A549 (cell line): ENCODE measurements around the gene TMEM115. TPM values are rescaled to one million over a fixed set of nuclear protein-coding genes. Genes with fewer than 3 reads are reported as not detected.

ENCODE experiments used
- ATAC-seq, 2 experiments: fragments of 200-7000 bp in 1 of 2; fragments of >200 bp in 1 of 2; cut with Nextera tagmentation in 1 of 2; cut with Tn5 transposase in 1 of 2; 3 replicates each; pipeline versions ENCODE4 v1.8.0 to v1.9.1; 2018 to 2020; ENCODE audit warnings: mild to moderate bottlenecking in 1 of 2, moderate library complexity in 1 of 2
- CTCF ChIA-PET: fragments of 300-600 bp; sonication (Branson Sonifier 250); formaldehyde crosslinking; extraction: SDS; loops from one replicate; lab custom pipeline; 2021; ENCODE audit warnings: antibody characterized with exemption, inconsistent platforms; lab: Yijun Ruan, JAX
- POLR2A ChIA-PET: fragments of 350-600 bp; formaldehyde crosslinking; extraction: SDS; loops from one replicate; lab custom pipeline; 2021; ENCODE audit warnings: antibody characterized with exemption, inconsistent platforms; lab: Yijun Ruan, JAX
- DNase-seq, 2 experiments: peaks; one replicate each; pipeline versions ENCODE4 v3.0.0 to v3.0.0-alpha.2; 2011 to 2016; ENCODE audit warnings: low read depth in 1 of 2, low spot score in 1 of 2
- FAIRE-seq: peaks from 2 replicates; lab custom pipeline; 2011; peaks lifted over from hg19 to GRCh38; lab: Jason Lieb, UNC
- H3K27ac ChIP-seq, 2 experiments: fragments of >200 bp; sonication (Bioruptor Twin); formaldehyde crosslinking; 3 replicates each; pipeline ENCODE4 v1.5.1; 2016 to 2017
- H3K4me1 ChIP-seq: fragments of >200 bp; sonication (Bioruptor Twin); formaldehyde crosslinking; 3 replicates; pipeline ENCODE4 v1.6.1; 2016
- H3K4me2 ChIP-seq: fragments of >200 bp; sonication (Bioruptor Twin); formaldehyde crosslinking; 3 replicates; pipeline ENCODE4 v1.6.1; 2016
- H3K4me3 ChIP-seq: fragments of >200 bp; sonication (Bioruptor Twin); formaldehyde crosslinking; 3 replicates; pipeline ENCODE4 v1.5.1; 2016
- H3K9me3 ChIP-seq: fragments of >200 bp; sonication (Bioruptor Twin); formaldehyde crosslinking; 3 replicates; pipeline ENCODE4 v1.6.1; 2016
- ATOH8 ChIP-seq: fragments of 250-450 bp; sonication (Bioruptor Pico); IDR thresholded peaks from 2 replicates; pipeline ENCODE4 v1.5.0; 2020; ENCODE audit warnings: low read depth, mild to moderate bottlenecking, moderate library complexity
- BHLHE40 ChIP-seq: IDR thresholded peaks from 2 replicates; pipeline ENCODE4 v1.6.1; 2012; ENCODE audit warnings: low read depth, low read length, inconsistent platforms
- CBX8 ChIP-seq: fragments of 200-600 bp; sonication (generic); IDR thresholded peaks from 2 replicates; pipeline ENCODE4 v1.6.1; 2016
- CEBPB ChIP-seq, 2 experiments: fragments of >200 bp in 1 of 2; sonication (Bioruptor Twin) in 1 of 2; formaldehyde crosslinking in 1 of 2; IDR thresholded peaks; 2 replicates each; pipeline ENCODE4 v1.6.1; 2012 to 2016
- CHD4 ChIP-seq: fragments of 200-600 bp; sonication (generic); IDR thresholded peaks from 2 replicates; pipeline ENCODE4 v1.6.1; 2016; ENCODE audit warnings: antibody characterized with exemption, mild to moderate bottlenecking, borderline replicate concordance
- EHF ChIP-seq: fragments of 250-450 bp; sonication (Bioruptor Pico); IDR thresholded peaks from 2 replicates; pipeline ENCODE4 v1.5.0; 2020; ENCODE audit warnings: mild to moderate bottlenecking
- ELK1 ChIP-seq: fragments of 150-350 bp; IDR thresholded peaks from 2 replicates; pipeline ENCODE4 v1.6.1; 2014; ENCODE audit warnings: low read depth, mild to moderate bottlenecking, low read length
- FOSL2 ChIP-seq, 2 experiments: fragments of 450-650 bp in 1 of 2; fragments of >200 bp in 1 of 2; sonication (Bioruptor Twin) in 1 of 2; formaldehyde crosslinking; IDR thresholded peaks; 2 replicates each; pipeline versions ENCODE4 v1.5.0 to v1.6.1; 2016 to 2020; ENCODE audit warnings: mild to moderate bottlenecking in 1 of 2, moderate library complexity in 1 of 2
- FOXS1 ChIP-seq: fragments of 250-450 bp; sonication (Bioruptor Pico); IDR thresholded peaks from 2 replicates; pipeline ENCODE4 v1.5.0; 2020; ENCODE audit warnings: mild to moderate bottlenecking, moderate library complexity
- HEYL ChIP-seq: fragments of 250-450 bp; sonication (Bioruptor Pico); IDR thresholded peaks from 2 replicates; pipeline ENCODE4 v1.8.0; 2021; ENCODE audit warnings: mild to moderate bottlenecking, moderate library complexity
- HOXB13 ChIP-seq: fragments of 250-450 bp; sonication (Bioruptor Pico); IDR thresholded peaks from 2 replicates; pipeline ENCODE4 v1.5.0; 2020; ENCODE audit warnings: low read depth, mild to moderate bottlenecking, moderate library complexity
- HOXB5 ChIP-seq: fragments of 250-450 bp; sonication (Bioruptor Pico); IDR thresholded peaks from 2 replicates; pipeline ENCODE4 v1.5.0; 2020; ENCODE audit warnings: mild to moderate bottlenecking, moderate library complexity
- KDM5A ChIP-seq: fragments of 200-600 bp; sonication (generic); IDR thresholded peaks from 2 replicates; pipeline ENCODE4 v1.6.1; 2016; ENCODE audit warnings: antibody characterized with exemption, mild to moderate bottlenecking
- MAFK ChIP-seq: fragments of 450-650 bp; IDR thresholded peaks from 2 replicates; pipeline ENCODE4 v1.6.1; 2014; ENCODE audit not compliant: partially characterized antibody
- MYC ChIP-seq: IDR thresholded peaks from 2 replicates; pipeline ENCODE4 v1.6.1; 2012; ENCODE audit warnings: mild to moderate bottlenecking, inconsistent platforms, low read length, improper control_type of control experiment, borderline replicate concordance
- RCOR1 ChIP-seq: fragments of 150-350 bp; IDR thresholded peaks from 2 replicates; pipeline ENCODE4 v1.6.1; 2014; ENCODE audit warnings: antibody characterized with exemption, low read length, low read depth
- ZNF302 ChIP-seq: fragments of 250-450 bp; sonication (Bioruptor Pico); IDR thresholded peaks from 2 replicates; pipeline ENCODE4 v1.9.0; 2021; ENCODE audit warnings: inconsistent platforms, mild to moderate bottlenecking, moderate library complexity
- WGBS: methylation state at CpG from one replicate; pipeline ENCODE4 v1.1.6; 2017; ENCODE audit errors: missing lambda C conversion rate; 5-methylcytosine and 5-hydroxymethylcytosine counted together
- polyA plus RNA-seq, 4 experiments: library from polyadenylated mRNA; depleted of rRNA in 3 of 4; stranded (reverse); fragments of >200 nt; fragmentation: RNase III in 1 of 4; extraction: RNeasy Plus Mini Kit Qiagen cat#74134 plus additional on column Dnase treatment in 1 of 4; gene quantifications; 2 replicates in 3 of 4; 3 replicates in 1 of 4; pipeline ENCODE4 v1.2.3, GENCODE V29; 2011 to 2017
- TF ChIP-seq, protein P1 (sequence below): fragments of 200-600 bp; sonication (generic); IDR thresholded peaks from 2 replicates; pipeline ENCODE4 v1.6.1; 2016; ENCODE audit warnings: antibody characterized with exemption, mild to moderate bottlenecking, moderate library complexity
- TF ChIP-seq, protein P2 (sequence below): fragments of >200 bp; sonication (Bioruptor Twin); formaldehyde crosslinking; IDR thresholded peaks from 2 replicates; pipeline ENCODE4 v1.6.1; 2016

The TMEM115 gene
- polyA plus RNA-seq, 2 of the 4 experiments (the other 2 are of a cell fraction), result 17.4 to 26.8 TPM

DNA sequence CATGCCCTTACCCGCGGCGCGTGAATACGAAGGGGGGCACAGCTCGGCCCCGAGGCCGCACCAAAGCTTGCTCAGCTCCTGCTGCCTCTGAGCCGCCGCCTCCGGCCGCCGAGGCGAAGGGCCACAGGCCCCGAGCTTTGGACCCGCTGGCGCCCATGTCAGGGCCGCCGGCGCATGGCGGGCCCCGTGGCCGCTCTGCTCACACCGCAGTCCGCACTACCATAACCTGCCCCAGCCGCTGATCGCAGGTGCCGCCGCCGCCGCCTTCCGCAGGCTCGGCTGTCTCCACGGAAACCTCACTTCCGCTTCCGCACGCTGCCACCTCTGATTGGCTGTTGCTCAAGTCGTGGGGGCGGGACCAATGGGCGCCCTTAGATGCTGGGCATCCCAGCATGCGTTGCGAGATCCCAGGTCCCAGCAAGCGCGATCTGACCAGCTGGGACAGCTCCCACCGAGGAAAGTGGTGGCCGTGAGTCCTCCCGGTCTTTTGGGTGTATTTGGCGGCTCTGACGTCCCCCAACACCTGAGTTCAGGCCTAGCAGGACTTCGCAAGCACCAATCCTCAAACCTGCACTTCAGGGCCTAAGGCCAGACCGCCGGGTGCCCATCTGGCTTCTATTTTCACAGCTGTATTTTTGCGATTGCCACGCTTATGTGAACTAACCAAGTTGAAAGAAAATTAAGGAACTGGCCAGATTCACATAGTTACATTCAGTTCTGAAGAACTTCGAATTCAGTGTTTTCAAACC lies 31.2 kb downstream of the TMEM115 start, which contains the start of gene TUSC2 (continued):
- TF ChIP-seq HOXB13, result no peak
- peak; percentile 42 for TF ChIP-seq KDM5A
- TF ChIP-seq MAFK, result no peak

DNA sequence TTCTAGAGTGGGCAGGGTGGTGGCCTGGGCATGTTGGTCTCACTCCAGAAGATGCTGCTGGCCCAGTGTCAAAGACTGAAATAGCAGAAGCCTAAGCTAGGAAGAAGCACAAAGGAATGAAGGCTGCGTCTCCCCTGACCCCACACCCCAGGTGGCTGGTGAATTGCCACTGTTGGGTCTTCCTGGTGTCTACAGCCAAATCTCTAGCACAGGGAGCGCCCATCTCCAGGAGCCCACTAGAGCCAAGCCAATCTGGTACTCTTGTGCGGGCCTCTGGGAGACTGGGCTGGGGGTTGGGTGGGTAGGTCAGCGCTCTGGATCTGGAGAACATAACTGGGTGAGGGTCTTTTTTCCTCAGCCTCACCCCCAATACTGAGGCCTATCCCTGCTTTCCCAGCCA lies 32.2 kb downstream of the TMEM115 start:
- peaks cover 17% of the 10 kb centered on the region for H3K4me1 ChIP-seq
- H3K4me2 ChIP-seq, result peak overlapping the region; percentile 86
- no peak for ATAC-seq
- H3K27ac ChIP-seq, result peak overlapping the region; percentile 77 to 98
- DNase-seq, result no peak
- H3K4me3 ChIP-seq, result peak overlapping the region; percentile 71
- ChIA-PET CTCF (interaction anchor here (1.3 to 1.9 kb wide), 4 partner anchors 9 to 133 kb away, joined by 3 to 8 read pairs (median 4); no protein-coding TSS in a partner anchor), POLR2A (interaction anchor here (2.1 kb wide), 1 partner anchor 10 kb away, joined by 27 read pairs; no protein-coding TSS in a partner anchor)
- no peaks in the 10 kb centered on the region for H3K9me3 ChIP-seq
- TF ChIP-seq ELK1 (no peak), CHD4 (no peak), HOXB5 (CRISPR knock-in tag) (no peak), FOXS1 (CRISPR knock-in tag) (no peak), RCOR1 (no peak), ZNF302 (CRISPR knock-in tag) (no peak), BHLHE40 (no peak), CEBPB (IDR thresholded peaks at IDR 0.05) (no peak), CBX8 (no peak), MYC (no peak), HEYL (no peak), EHF (CRISPR knock-in tag) (no peak), ATOH8 (no peak)
- TF ChIP-seq, protein P1, sequence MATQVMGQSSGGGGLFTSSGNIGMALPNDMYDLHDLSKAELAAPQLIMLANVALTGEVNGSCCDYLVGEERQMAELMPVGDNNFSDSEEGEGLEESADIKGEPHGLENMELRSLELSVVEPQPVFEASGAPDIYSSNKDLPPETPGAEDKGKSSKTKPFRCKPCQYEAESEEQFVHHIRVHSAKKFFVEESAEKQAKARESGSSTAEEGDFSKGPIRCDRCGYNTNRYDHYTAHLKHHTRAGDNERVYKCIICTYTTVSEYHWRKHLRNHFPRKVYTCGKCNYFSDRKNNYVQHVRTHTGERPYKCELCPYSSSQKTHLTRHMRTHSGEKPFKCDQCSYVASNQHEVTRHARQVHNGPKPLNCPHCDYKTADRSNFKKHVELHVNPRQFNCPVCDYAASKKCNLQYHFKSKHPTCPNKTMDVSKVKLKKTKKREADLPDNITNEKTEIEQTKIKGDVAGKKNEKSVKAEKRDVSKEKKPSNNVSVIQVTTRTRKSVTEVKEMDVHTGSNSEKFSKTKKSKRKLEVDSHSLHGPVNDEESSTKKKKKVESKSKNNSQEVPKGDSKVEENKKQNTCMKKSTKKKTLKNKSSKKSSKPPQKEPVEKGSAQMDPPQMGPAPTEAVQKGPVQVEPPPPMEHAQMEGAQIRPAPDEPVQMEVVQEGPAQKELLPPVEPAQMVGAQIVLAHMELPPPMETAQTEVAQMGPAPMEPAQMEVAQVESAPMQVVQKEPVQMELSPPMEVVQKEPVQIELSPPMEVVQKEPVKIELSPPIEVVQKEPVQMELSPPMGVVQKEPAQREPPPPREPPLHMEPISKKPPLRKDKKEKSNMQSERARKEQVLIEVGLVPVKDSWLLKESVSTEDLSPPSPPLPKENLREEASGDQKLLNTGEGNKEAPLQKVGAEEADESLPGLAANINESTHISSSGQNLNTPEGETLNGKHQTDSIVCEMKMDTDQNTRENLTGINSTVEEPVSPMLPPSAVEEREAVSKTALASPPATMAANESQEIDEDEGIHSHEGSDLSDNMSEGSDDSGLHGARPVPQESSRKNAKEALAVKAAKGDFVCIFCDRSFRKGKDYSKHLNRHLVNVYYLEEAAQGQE, result no peak
- FAIRE-seq, result no peak
- 50% methylated on average over 3 of the region's 4 CpGs for WGBS

GRCh38 chr3:50326182-50326541 lies 33.2 kb downstream of the TMEM115 start:
- no peak overlapping the region for H3K4me2 ChIP-seq
- ATAC-seq (no peak), DNase-seq (no peak), FAIRE-seq (no peak)
- TF ChIP-seq FOSL2 (IDR thresholded peaks at IDR 0.05), result no peak
- TF ChIP-seq FOSL2 (CRISPR knock-in tag; IDR thresholded peaks at IDR 0.05), result no peak
- TF ChIP-seq, protein P2, sequence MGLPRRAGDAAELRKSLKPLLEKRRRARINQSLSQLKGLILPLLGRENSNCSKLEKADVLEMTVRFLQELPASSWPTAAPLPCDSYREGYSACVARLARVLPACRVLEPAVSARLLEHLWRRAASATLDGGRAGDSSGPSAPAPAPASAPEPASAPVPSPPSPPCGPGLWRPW, result no peak
- no peak overlapping the region for H3K27ac ChIP-seq
- peaks cover 21% of the 10 kb centered on the region for H3K4me1 ChIP-seq
- POLR2A ChIA-PET, result no interaction called here
- WGBS, result 95% methylated on average over 8 of the region's 8 CpGs
- H3K4me3 ChIP-seq, result no peak overlapping the region
- CTCF ChIA-PET, result interaction anchor here (1.2 kb wide), 1 partner anchor 27 kb away, joined by 3 read pairs; the partner anchor contains the start of genes HYAL3 and NAA80
- H3K9me3 ChIP-seq, result no peaks in the 10 kb centered on the region
